Heart left ventricle (tissue), 16 donors: ENCODE results near the gene DEPDC1B. TPM values are rescaled to one million over a fixed set of nuclear protein-coding genes. Genes with fewer than 3 reads are reported as not detected.
"Not testable (repeated sequence)": the region's sequence is repeated elsewhere in the genome, so short reads cannot be mapped to it uniquely, and the experiment has no call there.

Experiments used
- ATAC-seq, 4 donors: fragments of 200-7000 bp; cut with Tn5 transposase; one replicate each; pipeline ENCODE4 v1.9.1; 2020 to 2022; ENCODE audit warnings: moderate library complexity in 4 of 4, mild to moderate bottlenecking in 3 of 4, moderate number of reproducible peaks in 1 of 4
- DNase-seq, 5 donors: peaks; one replicate each; pipeline ENCODE4 v3.0.0-alpha.2; 2020
- H3K27ac ChIP-seq, 12 donors: fragments of 200-600 bp; sonication (generic) in 4 of 12; one replicate each; pipeline versions ENCODE4 v1.5.0 to v1.8.0; 2016 to 2022; ENCODE audit warnings: mild to moderate bottlenecking in 2 of 12
- H3K27me3 ChIP-seq, 9 donors: fragments of 200-600 bp; sonication (generic) in 2 of 9; one replicate each; pipeline versions ENCODE4 v1.5.1 to v1.8.0; 2016 to 2022; ENCODE audit warnings: mild to moderate bottlenecking in 3 of 9
- H3K36me3 ChIP-seq, 9 donors: fragments of 200-600 bp; sonication (generic) in 2 of 9; one replicate each; pipeline versions ENCODE4 v1.5.0 to v1.8.0; 2018 to 2022; ENCODE audit warnings: mild to moderate bottlenecking in 2 of 9
- H3K4me1 ChIP-seq, 12 donors: fragments of 200-600 bp; sonication (generic) in 4 of 12; one replicate each; pipeline versions ENCODE4 v1.5.0 to v1.8.0; 2016 to 2022; ENCODE audit warnings: mild to moderate bottlenecking in 3 of 12
- H3K4me3 ChIP-seq, 12 donors: fragments of 200-600 bp; sonication (generic) in 4 of 12; one replicate each; pipeline versions ENCODE4 v1.5.0 to v1.8.0; 2017 to 2022; ENCODE audit warnings: mild to moderate bottlenecking in 9 of 12, moderate library complexity in 4 of 12
- H3K9me3 ChIP-seq, 12 donors: fragments of 200-600 bp; sonication (generic) in 4 of 12; one replicate each; pipeline versions ENCODE4 v1.5.0 to v1.8.0; 2016 to 2022; ENCODE audit warnings: mild to moderate bottlenecking in 1 of 12
- POLR2A ChIP-seq, 2 donors: fragments of 450-650 bp; IDR thresholded peaks; one replicate each; pipeline ENCODE4 v1.6.1; 2017; ENCODE audit warnings: antibody characterized with exemption in 2 of 2, mild to moderate bottlenecking in 2 of 2, moderate library complexity in 2 of 2
- WGBS, 4 donors: extraction: QIAGEN DNeasy Blood & Tissue Kit in 2 of 4; methylation state at CpG; one replicate each; pipeline versions ENCODE4 v1.1.5 to v1.1.7; 2013 to 2018; 5-methylcytosine and 5-hydroxymethylcytosine counted together
- intact Hi-C, 10 donors: fragments of 100-400 bp; cut with DNase I; formaldehyde crosslinking; loops; one replicate each; pipeline versions ENCODE4 v1.11.1 to v1.14.2; 2022
- polyA plus RNA-seq, 2 donors: library from polyadenylated mRNA; stranded (reverse); fragments of 200-250 nt; gene quantifications; one replicate each; pipeline ENCODE4 v1.2.3, GENCODE V29; 2013
- total RNA-seq, 9 donors: library from RNA; depleted of rRNA in 2 of 9; stranded (reverse); fragments of >200 nt in 2 of 9; fragmentation: NEBNext Ultra II Directional in 3 of 9; extraction: Animal tissue kit (Norgen Biotek cat#: 25700) in 3 of 9; gene quantifications; one replicate each; pipeline versions ENCODE4 v1.1.0 to v1.2.4, GENCODE V29; 2016 to 2023
- TF ChIP-seq, protein P1 (sequence below), 12 donors: fragments of 200-600 bp; sonication (generic) in 4 of 12; IDR thresholded peaks; one replicate each; pipeline versions ENCODE4 v1.5.0 to v1.8.0; 2018 to 2022; ENCODE audit warnings: antibody characterized with exemption in 12 of 12, mild to moderate bottlenecking in 5 of 12
- donor health status: ischemic (EF 13 %, LVEDD 7.1; RV severe dilation, severe dysfunction).
- donor health status: healthy with polysubstance abuse.
- donor health status: DM: no; HTN: yes; CAD: no.
- donor health status: DM: no; HTN: no; CAD: no.
- donor health status: ischemic (EF 25% LVEDD 6.9; RV normal size, moderate dysfunction).
- donor health status: ischemic (EF 25% LVEDD 5.7; RV mildly dilated, moderate dysfunction).
- donor health status: healthy.
- donor health status: DM: yes; HTN: yes; CAD: no.
- donor health status: ischemic (EF 35%, LVEDD 5.7; RV mildly dilated, moderate dysfunction).
- donor health status: nonischemic (EF 11% LVEDD 7.7; RV severe dilation, severe dysfunction).
- donor health status: DM: yes; HTN: yes; CAD: no.
- donor health status: PGD.
- donor health status: ischemic (EF 29% LVEDD 5.4; RV normal size, mild dysfunction).
- donor health status: nonischemic (EF 23%, LVEDD 6.1; RV moderate dilation, normal function).

The DEPDC1B gene
- total and polyA plus RNA-seq, 11 donors: 0.10 to 3.1 (median 0.31) TPM; not detected in 5

DNA sequence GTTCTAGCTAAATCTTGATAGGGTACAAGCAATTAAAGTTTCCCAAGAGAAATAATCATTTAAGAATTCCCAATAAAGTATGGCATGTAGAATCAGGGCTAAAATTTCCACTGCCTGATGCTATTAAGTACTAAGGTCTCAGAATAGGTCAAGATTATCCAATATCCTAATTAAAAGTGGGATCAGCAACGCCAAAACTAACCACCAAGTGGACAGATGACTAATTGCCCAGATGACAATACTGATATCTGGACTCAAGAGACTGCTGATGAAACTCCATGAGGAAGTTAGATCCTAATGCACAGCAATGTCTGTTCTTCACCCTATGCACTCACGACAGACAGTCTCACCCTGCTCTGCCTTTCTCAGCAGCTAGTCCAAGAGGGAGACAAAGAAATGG is 14.3 kb downstream of the DEPDC1B start:
- TF ChIP-seq, protein P1, sequence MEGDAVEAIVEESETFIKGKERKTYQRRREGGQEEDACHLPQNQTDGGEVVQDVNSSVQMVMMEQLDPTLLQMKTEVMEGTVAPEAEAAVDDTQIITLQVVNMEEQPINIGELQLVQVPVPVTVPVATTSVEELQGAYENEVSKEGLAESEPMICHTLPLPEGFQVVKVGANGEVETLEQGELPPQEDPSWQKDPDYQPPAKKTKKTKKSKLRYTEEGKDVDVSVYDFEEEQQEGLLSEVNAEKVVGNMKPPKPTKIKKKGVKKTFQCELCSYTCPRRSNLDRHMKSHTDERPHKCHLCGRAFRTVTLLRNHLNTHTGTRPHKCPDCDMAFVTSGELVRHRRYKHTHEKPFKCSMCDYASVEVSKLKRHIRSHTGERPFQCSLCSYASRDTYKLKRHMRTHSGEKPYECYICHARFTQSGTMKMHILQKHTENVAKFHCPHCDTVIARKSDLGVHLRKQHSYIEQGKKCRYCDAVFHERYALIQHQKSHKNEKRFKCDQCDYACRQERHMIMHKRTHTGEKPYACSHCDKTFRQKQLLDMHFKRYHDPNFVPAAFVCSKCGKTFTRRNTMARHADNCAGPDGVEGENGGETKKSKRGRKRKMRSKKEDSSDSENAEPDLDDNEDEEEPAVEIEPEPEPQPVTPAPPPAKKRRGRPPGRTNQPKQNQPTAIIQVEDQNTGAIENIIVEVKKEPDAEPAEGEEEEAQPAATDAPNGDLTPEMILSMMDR (IDR thresholded peaks at IDR 0.05): no peak
- no peak for TF ChIP-seq POLR2A (IDR thresholded peaks at IDR 0.05)
- Histone ChIP-seq H3K9me3 (peaks cover 0 to 8% (median 0%) of the 10 kb centered on the region in 12 donors), H3K27ac (no peak overlapping the region), H3K27me3 (no peaks in the 10 kb centered on the region), H3K4me1 (no peaks in the 10 kb centered on the region), H3K4me3 (no peak overlapping the region), H3K36me3 (no peaks in the 10 kb centered on the region)
- no peak for DNase-seq
- intact Hi-C loops: loop anchor here in 2 of 10 donors (10.0 kb wide), 2 partner anchors 1249 to 1459 kb away; no protein-coding TSS in a partner anchor
- WGBS, 4 donors: 75 to 83% (median 81%) methylated on average over 2 of the region's 2 CpGs
- no peak for ATAC-seq

DNA sequence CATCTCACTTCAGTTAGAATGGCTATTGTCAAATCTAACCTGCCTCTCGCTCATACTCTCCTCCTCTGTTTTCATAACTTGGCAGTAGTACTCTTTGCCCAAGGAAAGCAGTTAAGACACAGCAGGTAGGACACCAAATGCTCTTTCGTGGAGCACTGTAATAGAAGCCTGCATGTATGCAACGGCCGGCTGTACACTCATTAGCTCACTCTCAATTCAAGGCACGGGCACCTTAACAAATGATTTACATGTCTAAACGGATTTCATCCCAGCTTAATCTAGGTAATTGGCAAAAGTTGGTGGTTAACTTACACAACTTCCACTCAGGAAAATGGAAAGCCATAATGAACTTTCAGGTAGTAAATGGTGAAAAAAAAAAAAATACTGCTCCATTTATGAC is 14.9 kb downstream of the DEPDC1B start:
- H3K9me3 ChIP-seq: peaks cover 0 to 8% (median 0%) of the 10 kb centered on the region in 12 donors
- no peak for DNase-seq

DNA sequence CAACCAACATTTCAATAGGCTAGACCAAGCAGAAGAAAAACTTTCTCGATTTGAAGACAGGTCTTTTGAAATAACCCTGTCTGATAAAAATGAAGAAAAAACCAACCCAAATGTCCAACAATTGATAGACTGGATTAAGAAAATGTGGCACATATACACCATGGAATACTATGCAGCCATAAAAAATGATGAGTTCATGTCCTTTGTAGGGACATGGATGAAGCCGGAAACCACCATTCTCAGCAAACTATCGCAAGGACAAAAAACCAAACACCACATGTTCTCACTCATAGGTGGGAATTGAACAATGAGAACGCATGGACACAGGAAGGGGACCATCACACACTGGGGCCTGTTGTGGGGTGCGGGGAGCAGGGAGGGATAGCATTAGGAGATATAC is 18.0 kb downstream of the DEPDC1B start:
- 97 to 99% (median 98%) methylated on average over 5 of the region's 5 CpGs for WGBS, 4 donors
- intact Hi-C loops: loop anchor here in 2 of 10 donors (10.0 kb wide), 2 partner anchors 1253 to 1463 kb away; no protein-coding TSS in a partner anchor
- not testable (repeated sequence) for H3K27ac ChIP-seq, H3K4me1 ChIP-seq, DNase-seq, H3K27me3 ChIP-seq, ATAC-seq, H3K9me3 ChIP-seq, H3K4me3 ChIP-seq, H3K36me3 ChIP-seq

More for the DNA sequence above, 14.9 kb downstream of the DEPDC1B start:
- Histone ChIP-seq H3K4me1 (no peaks in the 10 kb centered on the region), H3K27ac (no peak overlapping the region), H3K4me3 (no peak overlapping the region), H3K27me3 (no peaks in the 10 kb centered on the region), H3K36me3 (no peaks in the 10 kb centered on the region)
- ATAC-seq: no peak
- TF ChIP-seq POLR2A (IDR thresholded peaks at IDR 0.05): no peak
- TF ChIP-seq, protein P1 (IDR thresholded peaks at IDR 0.05): no peak
- 92 to 97% (median 93%) methylated on average over 6 of the region's 6 CpGs for WGBS, 4 donors
- intact Hi-C loops: loop anchor here in 2 of 10 donors (10.0 kb wide), 2 partner anchors 1250 to 1460 kb away; no protein-coding TSS in a partner anchor

DNA sequence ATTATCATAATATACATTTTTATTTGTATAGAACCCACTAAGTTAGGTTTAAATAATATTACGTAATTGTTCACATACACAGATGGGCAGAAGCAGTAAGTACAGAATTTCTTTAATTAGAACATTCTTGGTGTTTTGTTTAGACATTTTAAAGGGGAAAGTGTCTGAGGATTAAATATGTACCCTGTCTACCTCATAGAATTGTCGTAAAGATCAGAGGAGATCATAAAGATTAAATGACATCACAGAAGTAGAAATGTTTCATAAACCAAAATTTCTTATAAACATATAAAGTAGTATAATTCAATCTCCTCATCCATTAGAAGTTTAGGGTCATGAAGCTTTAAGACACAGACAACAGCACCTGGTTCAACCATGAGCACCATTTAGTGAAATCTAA is 20.1 kb downstream of the DEPDC1B start:
- Histone ChIP-seq H3K9me3 (peaks cover 0 to 8% (median 0%) of the 10 kb centered on the region in 12 donors), H3K4me3 (no peak overlapping the region), H3K27me3 (no peaks in the 10 kb centered on the region), H3K27ac (no peak overlapping the region), H3K36me3 (no peaks in the 10 kb centered on the region), H3K4me1 (no peaks in the 10 kb centered on the region)
- DNase-seq (no peak), ATAC-seq (no peak)
- TF ChIP-seq POLR2A (IDR thresholded peaks at IDR 0.05): no peak
- TF ChIP-seq, protein P1 (IDR thresholded peaks at IDR 0.05): no peak
- intact Hi-C loops: loop anchor here in 7 of 10 donors (5.0 to 10.0 kb wide), 6 partner anchors 205 to 1465 kb away; no protein-coding TSS in a partner anchor
- WGBS, 4 donors: 95 to 97% (median 96%) methylated on average over 2 of the region's 2 CpGs
